Astrocyte (in vitro differentiated cells and primary cell): ENCODE results near the gene BCL2.

Experiments
- CTCF ChIP-seq: IDR thresholded peaks from 2 replicates; pipeline ENCODE4 v1.5.1; 2011; ENCODE audit warnings: low read depth, mild to moderate bottlenecking, inconsistent platforms, low read length, moderate library complexity; ENCODE audit not compliant: insufficient read depth
- EZH2 ChIP-seq: IDR thresholded peaks from 2 replicates; pipeline ENCODE4 v1.6.1; 2012; ENCODE audit warnings: mild to moderate bottlenecking, low read length, inconsistent platforms; ENCODE audit not compliant: insufficient read depth

- TF ChIP-seq CTCF (no peak), EZH2 (no peak)
Measured at GRCh38 chr18:63288311-63288710, 31.3 kb downstream of the BCL2 start.
